ENCODE measurements around the gene PTPRN2. TPM values are rescaled to one million over a fixed set of nuclear protein-coding genes. Genes with fewer than 3 reads are reported as not detected.

Gene PTPRN2
- total and polyA plus RNA-seq, 2 of the 8 experiments (the other 6 are each of a cell fraction or from before 2014, with no cell fraction given) = 2.6 to 4.5 TPM

DNA sequence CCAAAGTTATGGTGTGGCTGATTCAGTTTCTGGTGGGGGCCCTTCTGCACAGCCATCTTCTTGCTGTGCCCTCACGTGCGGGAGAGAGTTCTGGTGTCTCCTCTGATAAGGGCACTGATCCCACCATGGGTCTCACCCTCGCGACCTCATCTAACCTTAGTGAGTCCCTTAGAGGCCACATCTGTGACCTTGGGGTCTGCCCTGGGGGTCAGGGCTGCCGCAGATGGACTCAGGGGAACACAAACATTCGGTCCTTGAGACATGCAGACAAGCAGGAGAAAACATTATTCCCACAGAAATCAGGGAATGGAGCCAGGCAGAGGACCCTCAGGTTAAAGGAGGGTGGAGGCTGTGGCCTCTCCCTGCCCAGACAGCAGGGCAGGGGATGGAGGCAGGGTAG is 1072.9 kb downstream of the PTPRN2 start:
- no peak overlapping the region for H2BK12ac ChIP-seq (ENCODE audit: low read depth, low read length)
- H3K4me1 ChIP-seq (replicated peaks in 1 of 4; ENCODE audit: control insufficient read depth in 3 of 4, insufficient read depth in 4 of 4, low read length in 3 of 4) = peaks cover 0 to 3% (median under 1%) of the 10 kb centered on the region in 4 experiments; a peak in 1 of 7 replicates
- no peak overlapping the region for H4K8ac ChIP-seq (ENCODE audit: extremely low read depth, insufficient read depth, low read length)
- no peak overlapping the region for H4K91ac ChIP-seq (replicated peaks; ENCODE audit: insufficient read length, low read length)
- no peaks in the 10 kb centered on the region for H3K27me3 ChIP-seq (replicated peaks in 1 of 4; ENCODE audit: control insufficient read depth in 3 of 4, extremely low read depth in 1 of 4, insufficient read depth in 3 of 4, low read length in 3 of 4)
- no peaks in the 10 kb centered on the region; a peak in 1 of 4 replicates for H3K9me3 ChIP-seq (ENCODE audit: insufficient read depth in 2 of 2, low read depth in 1 of 2, low read length in 1 of 2)
- H3K36me3 ChIP-seq (ENCODE audit: control insufficient read depth in 2 of 4, insufficient read depth in 4 of 4, low read length in 3 of 4) = no peaks in the 10 kb centered on the region
- POLR2A ChIA-PET (ENCODE audit: partially characterized antibody) = no interaction called here
- no peak overlapping the region for H2BK120ac ChIP-seq (replicated peaks; ENCODE audit: low read depth, low read length)
- no peak for DNase-seq (ENCODE audit: low read depth in 1 of 2, low spot score in 2 of 2)
- no peak overlapping the region for H3K4me2 ChIP-seq (ENCODE audit: insufficient read depth in 1 of 2, low read depth in 2 of 2, low read length in 2 of 2)
- no peak overlapping the region for H3K23ac ChIP-seq (ENCODE audit: insufficient read length)
- no peak overlapping the region for H2AFZ ChIP-seq (ENCODE audit: low read length)
- no peak overlapping the region for H3K56ac ChIP-seq (replicated peaks; ENCODE audit: insufficient read length, low read depth, low read length)
- H4K5ac ChIP-seq (ENCODE audit: insufficient read length, low read depth, low read length) = no peak overlapping the region
- no peak overlapping the region for H3K9ac ChIP-seq (replicated peaks in 1 of 4; ENCODE audit: extremely low read depth in 1 of 4, low read depth in 3 of 4, low read length in 3 of 4)
- H2AK5ac ChIP-seq (ENCODE audit: low read depth, low read length) = no peak overlapping the region
- H2BK20ac ChIP-seq (ENCODE audit: low read length) = no peak overlapping the region
- peaks cover 3% of the 10 kb centered on the region; the same call in 1 of the 2 replicates for H3K79me1 ChIP-seq (ENCODE audit: low read depth, low read length)
- no peak overlapping the region for H3K4me3 ChIP-seq (ENCODE audit: extremely low read depth in 1 of 4, insufficient read depth in 2 of 4, low read depth in 3 of 4, low read length in 4 of 4)
- no peak overlapping the region for H3K27ac ChIP-seq (ENCODE audit: low read depth, low read length)
- no peak overlapping the region for H3K18ac ChIP-seq (ENCODE audit: extremely low read depth, low read length)
- 95% methylated on average over 6 of the region's 6 CpGs; no CpG with 5 or more reads in 1 of the 2 experiments for WGBS, 2 experiments (ENCODE audit: extremely low coverage in 1 of 2, insufficient coverage in 1 of 2, insufficient read length in 1 of 2, insufficient replicate concordance in 2 of 2, low coverage in 1 of 2, low lambda C conversion rate in 2 of 2, missing lambda C conversion rate in 1 of 2)
- no peak overlapping the region for H2BK5ac ChIP-seq (ENCODE audit: low read depth, low read length)
- H4K20me1 ChIP-seq (replicated peaks in 1 of 2; ENCODE audit: control insufficient read depth in 1 of 2, insufficient read depth in 2 of 2, low read length in 2 of 2) = no peaks in the 10 kb centered on the region
- no peaks in the 10 kb centered on the region for H3K23me2 ChIP-seq (ENCODE audit: low read depth, low read length)
- no peak overlapping the region for H3K14ac ChIP-seq (ENCODE audit: insufficient read length)
- CTCF ChIA-PET (ENCODE audit: partially characterized antibody) = interaction anchor here (1.2 kb wide), 1 partner anchor 35 kb away, joined by 4 read pairs; no protein-coding TSS in a partner anchor
- no peaks in the 10 kb centered on the region for H3K79me2 ChIP-seq (ENCODE audit: control insufficient read depth in 1 of 2, insufficient read depth in 2 of 2, low read length in 2 of 2)
- H3K4ac ChIP-seq (replicated peaks; ENCODE audit: insufficient read length, low read depth, low read length) = no peak overlapping the region
- FAIRE-seq = no peak
- no peak overlapping the region for H2BK15ac ChIP-seq (ENCODE audit: low read length)
- TF ChIP-seq SIRT6 (IDR thresholded peaks at IDR 0.05; ENCODE audit: low read length) = no peak
- no peak for TF ChIP-seq HDAC2 (IDR thresholded peaks at IDR 0.05; ENCODE audit: borderline replicate concordance in 1 of 2, low read depth in 2 of 2, low read length in 2 of 2)
- no peak for TF ChIP-seq RXRA (IDR thresholded peaks at IDR 0.05; ENCODE audit: insufficient read depth, low read depth, low read length)
- TF ChIP-seq KDM5A (IDR thresholded peaks at IDR 0.05; ENCODE audit: low read length) = no peak
- no peak for TF ChIP-seq KDM4A (IDR thresholded peaks at IDR 0.05; ENCODE audit: low read depth, low read length, severe bottlenecking)
- TF ChIP-seq POLR2AphosphoS5 (IDR thresholded peaks at IDR 0.05; ENCODE audit: low read depth, low read length) = no peak
- TF ChIP-seq NRF1 (IDR thresholded peaks at IDR 0.05; ENCODE audit: low read depth, low read length) = no peak
- TF ChIP-seq CTBP2 (IDR thresholded peaks at IDR 0.05; ENCODE audit: borderline replicate concordance, insufficient read depth, insufficient read length, low read length) = no peak
- TF ChIP-seq, protein P1, sequence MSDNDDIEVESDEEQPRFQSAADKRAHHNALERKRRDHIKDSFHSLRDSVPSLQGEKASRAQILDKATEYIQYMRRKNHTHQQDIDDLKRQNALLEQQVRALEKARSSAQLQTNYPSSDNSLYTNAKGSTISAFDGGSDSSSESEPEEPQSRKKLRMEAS (IDR thresholded peaks at IDR 0.05) = no peak
- TF ChIP-seq, protein P2, sequence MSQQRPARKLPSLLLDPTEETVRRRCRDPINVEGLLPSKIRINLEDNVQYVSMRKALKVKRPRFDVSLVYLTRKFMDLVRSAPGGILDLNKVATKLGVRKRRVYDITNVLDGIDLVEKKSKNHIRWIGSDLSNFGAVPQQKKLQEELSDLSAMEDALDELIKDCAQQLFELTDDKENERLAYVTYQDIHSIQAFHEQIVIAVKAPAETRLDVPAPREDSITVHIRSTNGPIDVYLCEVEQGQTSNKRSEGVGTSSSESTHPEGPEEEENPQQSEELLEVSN (IDR thresholded peaks at IDR 0.05) = no peak
- TF ChIP-seq ASH2L (IDR thresholded peaks at IDR 0.05; ENCODE audit: low read length) = no peak
- TF ChIP-seq RBBP5 (IDR thresholded peaks at IDR 0.05; ENCODE audit: borderline replicate concordance, low read depth, low read length) = no peak
- no peak for TF ChIP-seq TEAD4 (IDR thresholded peaks at IDR 0.05; ENCODE audit: low read depth, low read length)

Data from H1 (cell line).